HepG2 (cell line): ENCODE data around the gene NACC2. TPM values are rescaled to one million over a fixed set of nuclear protein-coding genes. Genes with fewer than 3 reads are reported as not detected.
A peak's percentile ranks its signal among the peaks of the same experiment; 100 is the strongest.

ENCODE experiments used
- ARNT ChIP-seq: fragments of 450-650 bp; IDR thresholded peaks from 2 replicates; pipeline ENCODE4 v1.6.1; 2017
- CREM ChIP-seq, 2 experiments: sonication (generic) in 1 of 2; formaldehyde crosslinking in 1 of 2; IDR thresholded peaks; 2 replicates each; pipeline versions ENCODE4 v1.4.0 to v1.6.1; 2016 to 2020; ENCODE audit warnings: antibody characterized with exemption in 1 of 2, mild to moderate bottlenecking in 1 of 2, missing genetic modification reagents in 1 of 2
- E2F2 ChIP-seq: sonication (generic); formaldehyde crosslinking; IDR thresholded peaks from 2 replicates; pipeline ENCODE4 v1.4.0; 2020; ENCODE audit warnings: missing genetic modification reagents, borderline replicate concordance
- EHMT2 ChIP-seq: fragments of 200-600 bp; sonication (generic); IDR thresholded peaks from 2 replicates; pipeline ENCODE4 v1.7.0; 2017; ENCODE audit warnings: antibody characterized with exemption, low read depth, low read length, borderline replicate concordance
- FOXP1 ChIP-seq, 2 experiments: fragments of 450-650 bp in 1 of 2; IDR thresholded peaks; 2 replicates each; pipeline ENCODE4 v1.6.1; 2017 to 2018; ENCODE audit warnings: antibody characterized with exemption in 1 of 2
- GPN1 ChIP-seq: sonication (generic); formaldehyde crosslinking; IDR thresholded peaks from 2 replicates; pipeline ENCODE4 v1.5.1; 2020; ENCODE audit warnings: missing genetic modification reagents, borderline replicate concordance
- GTF3A ChIP-seq: sonication (generic); formaldehyde crosslinking; conservative IDR thresholded peaks from 2 replicates; pipeline ENCODE4 v1.4.0; 2020; ENCODE audit warnings: mild to moderate bottlenecking, missing genetic modification reagents
- HMG20A ChIP-seq: IDR thresholded peaks from 2 replicates; pipeline ENCODE4 v1.6.1; 2016; ENCODE audit warnings: borderline replicate concordance
- IRF1 ChIP-seq: sonication (generic); formaldehyde crosslinking; IDR thresholded peaks from 2 replicates; pipeline ENCODE4 v1.4.0; 2020; ENCODE audit warnings: low read depth, mild to moderate bottlenecking, missing genetic modification reagents
- MEIS2 ChIP-seq: sonication (generic); formaldehyde crosslinking; IDR thresholded peaks from 2 replicates; pipeline ENCODE4 v1.9.0; 2021; ENCODE audit warnings: mild to moderate bottlenecking, missing genetic modification reagents
- MIXL1 ChIP-seq: IDR thresholded peaks from 2 replicates; pipeline ENCODE4 v1.6.1; 2016
- MNT ChIP-seq: fragments of 450-650 bp; IDR thresholded peaks from 2 replicates; pipeline ENCODE4 v1.6.1; 2016
- NFIC ChIP-seq: IDR thresholded peaks from 2 replicates; pipeline ENCODE4 v1.6.1; 2012; ENCODE audit warnings: mild to moderate bottlenecking, low read length, inconsistent platforms
- NR2F6 ChIP-seq, 2 experiments: IDR thresholded peaks; 2 replicates each; pipeline ENCODE4 v1.6.1; 2016; ENCODE audit warnings: antibody characterized with exemption in 1 of 2, mild to moderate bottlenecking in 1 of 2
- RBM22 ChIP-seq: fragments of 200-400 bp; formaldehyde crosslinking; optimal IDR thresholded peaks from 2 replicates; pipeline ENCODE3; 2017; ENCODE audit warnings: mild to moderate bottlenecking, low read length, moderate library complexity
- RFX5 ChIP-seq: IDR thresholded peaks from 2 replicates; pipeline ENCODE4 v1.6.1; 2011; ENCODE audit warnings: low read depth, low read length, improper control_type of control experiment
- RFXANK ChIP-seq: IDR thresholded peaks from 2 replicates; pipeline ENCODE4 v1.6.1; 2016
- TFDP2 ChIP-seq: sonication (generic); formaldehyde crosslinking; IDR thresholded peaks from 2 replicates; pipeline ENCODE4 v1.4.0; 2020; ENCODE audit warnings: missing genetic modification reagents
- TOE1 ChIP-seq: sonication (generic); formaldehyde crosslinking; IDR thresholded peaks from 2 replicates; pipeline ENCODE4 v1.4.0; 2020; ENCODE audit warnings: mild to moderate bottlenecking, missing genetic modification reagents
- ZC3H4 ChIP-seq: sonication (generic); formaldehyde crosslinking; IDR thresholded peaks from 2 replicates; pipeline ENCODE4 v1.4.0; 2020; ENCODE audit warnings: missing genetic modification reagents, borderline replicate concordance
- ZNF260 ChIP-seq: sonication (generic); formaldehyde crosslinking; IDR thresholded peaks from 2 replicates; pipeline ENCODE4 v1.4.0; 2020; ENCODE audit warnings: missing genetic modification reagents, low read depth, mild to moderate bottlenecking, borderline replicate concordance
- ZNF326 ChIP-seq: sonication (generic); formaldehyde crosslinking; IDR thresholded peaks from 2 replicates; pipeline ENCODE4 v1.4.0; 2020; ENCODE audit warnings: missing genetic modification reagents, borderline replicate concordance
- ZNF770 ChIP-seq: sonication (generic); formaldehyde crosslinking; IDR thresholded peaks from 2 replicates; pipeline ENCODE4 v1.5.0; 2020; ENCODE audit warnings: mild to moderate bottlenecking, missing genetic modification reagents
- ZNF788 ChIP-seq: sonication (generic); formaldehyde crosslinking; IDR thresholded peaks from 2 replicates; pipeline ENCODE4 v1.5.0; 2020; ENCODE audit warnings: mild to moderate bottlenecking, missing genetic modification reagents, borderline replicate concordance
- ZNF850 ChIP-seq: sonication (generic); formaldehyde crosslinking; conservative IDR thresholded peaks from 2 replicates; pipeline ENCODE4 v1.9.0; 2021; ENCODE audit warnings: mild to moderate bottlenecking, missing genetic modification reagents
- polyA plus RNA-seq, 8 experiments: library from polyadenylated mRNA; depleted of rRNA in 3 of 8; stranded (reverse) in 7 of 8; unstranded in 1 of 8; fragments of >200 nt; fragmentation: Illumina TruSeq in 4 of 8; extraction: Trizol in 4 of 8; gene quantifications; 2 replicates each; pipeline versions ENCODE4 v1.2.1 to v1.2.3, GENCODE V29; 2011 to 2016; ENCODE audit warnings: low read depth in 4 of 8, missing spikeins in 1 of 8, mixed read lengths in 1 of 8; ENCODE audit not compliant: insufficient read depth in 1 of 8
- total RNA-seq, 5 experiments: library from RNA; depleted of rRNA; stranded (reverse); fragments of >200 nt; fragmentation: Illumina TruSeq; extraction: Trizol; gene quantifications; 2 replicates each; pipeline ENCODE4 v1.2.3, GENCODE V29; 2016; ENCODE audit warnings: low read depth in 1 of 5

NACC2 gene
- total and polyA plus RNA-seq, 2 of the 13 experiments (the other 11 are each of a cell fraction or from before 2014, with no cell fraction given), result 5.9 to 12.3 TPM

GRCh38 chr9:136051837-136052471 lies 43.1 kb downstream of the NACC2 start (continued):
- TF ChIP-seq GTF3A (no peak), ZNF260 (CRISPR knock-in tag) (no peak), HMG20A (no peak), IRF1 (CRISPR knock-in tag) (no peak), NFIC (no peak), ZNF850 (CRISPR knock-in tag) (no peak), MNT (no peak), RFX5 (no peak), ZNF788 (no peak), TOE1 (no peak), ZNF770 (CRISPR knock-in tag) (no peak), RFXANK (CRISPR knock-in tag) (no peak), EHMT2 (no peak), NR2F6 (IDR thresholded peaks at IDR 0.05) (0 out of 2 replicates have a peak, but pooled peaks have one; percentile 5), NR2F6 (CRISPR knock-in tag; IDR thresholded peaks at IDR 0.05) (0 out of 2 replicates have a peak, but pooled peaks have one; percentile 18), ARNT (no peak), E2F2 (CRISPR knock-in tag) (no peak), RBM22 (peak; percentile 26), CREM (IDR thresholded peaks at IDR 0.05) (peak; percentile 36; the same call in 1 of the 2 replicates), CREM (CRISPR knock-in tag; IDR thresholded peaks at IDR 0.05) (no peak), MEIS2 (CRISPR knock-in tag) (peak; percentile 16; the same call in 1 of the 2 replicates), FOXP1 (IDR thresholded peaks at IDR 0.05) (no peak), FOXP1 (CRISPR knock-in tag; IDR thresholded peaks at IDR 0.05) (0 out of 2 replicates have a peak, but pooled peaks have one; percentile 22), TFDP2 (CRISPR knock-in tag) (no peak), ZNF326 (no peak), MIXL1 (no peak), ZC3H4 (CRISPR knock-in tag) (no peak), GPN1 (CRISPR knock-in tag) (no peak)
